ENCODE measurements around the gene WASHC4. TPM values are rescaled to one million over a fixed set of nuclear protein-coding genes. Genes with fewer than 3 reads are reported as not detected.

The WASHC4 gene
- polyA plus RNA-seq, 4 donors: 11.7 to 65.2 (median 13.7) TPM

GRCh38 chr12:105072888-105073488 lies 34.5 kb upstream of the WASHC4 start:
- FAIRE-seq (no peak), DNase-seq (no peak)
- Histone ChIP-seq H3K4me1 (ENCODE audit: control insufficient read depth in 3 of 3, insufficient read depth in 2 of 3, low read depth in 1 of 3, low read length in 2 of 3) (no peaks in the 10 kb centered on the region), H3K27me3 (ENCODE audit: control insufficient read depth in 3 of 3, insufficient read depth in 3 of 3, low read length in 3 of 3) (no peaks in the 10 kb centered on the region), H3K36me3 (ENCODE audit: control insufficient read depth in 3 of 3, insufficient read depth in 2 of 3, low read depth in 1 of 3, low read length in 3 of 3) (no peaks in the 10 kb centered on the region), H3K9me3 (ENCODE audit: control insufficient read depth in 2 of 2, insufficient read depth in 1 of 2, low read depth in 1 of 2, low read length in 1 of 2) (no peaks in the 10 kb centered on the region), H3K4me3 (ENCODE audit: low read depth in 1 of 3, low read length in 3 of 3) (no peak overlapping the region), H3K27ac (ENCODE audit: low read depth in 1 of 3, low read length in 2 of 3) (no peak overlapping the region)
- WGBS, 3 donors: 86 to 90% (median 87%) methylated on average over 5 to 6 of the region's 6 CpGs

DNA sequence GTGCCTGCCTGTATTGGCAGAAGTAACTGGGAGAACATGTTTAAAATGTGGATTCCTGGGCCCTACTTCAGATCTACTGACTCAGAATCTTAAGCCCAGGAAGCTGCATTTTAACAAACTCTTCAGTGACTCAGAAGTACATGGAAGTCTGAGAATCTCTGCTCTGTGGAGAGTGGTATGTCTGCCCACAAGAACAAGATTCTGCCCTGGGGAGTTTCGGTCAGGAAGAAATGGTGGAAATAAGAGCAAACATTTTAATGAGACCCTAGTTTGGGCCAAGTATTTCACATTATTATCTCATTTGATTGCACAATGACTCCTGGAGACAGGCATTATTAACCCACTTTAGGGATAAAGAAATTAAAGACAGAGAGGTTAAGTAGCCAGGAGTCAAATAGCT lies 31.4 kb upstream of the WASHC4 start:
- H3K36me3 ChIP-seq (ENCODE audit: control insufficient read depth in 3 of 3, insufficient read depth in 2 of 3, low read depth in 1 of 3, low read length in 3 of 3): no peaks in the 10 kb centered on the region
- no peaks in the 10 kb centered on the region for H3K27me3 ChIP-seq (ENCODE audit: control insufficient read depth in 3 of 3, insufficient read depth in 3 of 3, low read length in 3 of 3)
- 87 to 100% (median 94%) methylated on average over 1 of the region's 1 CpG for WGBS, 3 donors
- H3K9me3 ChIP-seq (ENCODE audit: control insufficient read depth in 2 of 2, insufficient read depth in 1 of 2, low read depth in 1 of 2, low read length in 1 of 2): no peaks in the 10 kb centered on the region
- DNase-seq: no peak
- H3K4me3 ChIP-seq (ENCODE audit: low read depth in 1 of 3, low read length in 3 of 3): no peak overlapping the region
- no peak for FAIRE-seq
- no peak overlapping the region for H3K27ac ChIP-seq (ENCODE audit: low read depth in 1 of 3, low read length in 2 of 3)
- no peaks in the 10 kb centered on the region for H3K4me1 ChIP-seq (ENCODE audit: control insufficient read depth in 3 of 3, insufficient read depth in 2 of 3, low read depth in 1 of 3, low read length in 2 of 3)

DNA sequence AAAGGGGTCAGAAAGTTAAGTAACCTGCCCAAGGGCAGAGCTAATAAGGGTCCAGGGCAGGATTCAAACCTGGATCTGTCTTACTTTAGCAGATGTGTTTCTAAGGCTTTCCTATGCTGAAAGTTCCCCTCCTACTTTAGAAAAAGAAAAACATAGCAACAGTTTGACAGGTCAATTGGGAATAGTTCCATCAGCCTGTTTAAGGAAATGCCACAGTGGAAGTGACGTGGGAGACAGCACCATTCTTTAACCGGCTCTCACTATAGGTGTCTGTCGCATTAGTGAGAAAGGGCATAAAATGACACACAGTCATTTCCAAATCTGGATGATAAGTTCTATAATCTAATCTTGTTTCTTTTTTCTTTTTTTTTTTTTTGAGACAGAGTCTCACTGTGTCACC lies 30.6 kb upstream of the WASHC4 start:
- Histone ChIP-seq H3K36me3 (ENCODE audit: control insufficient read depth in 3 of 3, insufficient read depth in 2 of 3, low read depth in 1 of 3, low read length in 3 of 3) (no peaks in the 10 kb centered on the region), H3K4me3 (ENCODE audit: low read depth in 1 of 3, low read length in 3 of 3) (no peak overlapping the region), H3K27ac (ENCODE audit: low read depth in 1 of 3, low read length in 2 of 3) (no peak overlapping the region), H3K9me3 (ENCODE audit: control insufficient read depth in 2 of 2, insufficient read depth in 1 of 2, low read depth in 1 of 2, low read length in 1 of 2) (no peaks in the 10 kb centered on the region), H3K27me3 (ENCODE audit: control insufficient read depth in 3 of 3, insufficient read depth in 3 of 3, low read length in 3 of 3) (no peaks in the 10 kb centered on the region), H3K4me1 (ENCODE audit: control insufficient read depth in 3 of 3, insufficient read depth in 2 of 3, low read depth in 1 of 3, low read length in 2 of 3) (no peaks in the 10 kb centered on the region)
- FAIRE-seq: no peak
- 88 to 94% (median 94%) methylated on average over 3 of the region's 3 CpGs for WGBS, 3 donors
- DNase-seq: no peak

GRCh38 chr12:105077435-105077834 lies 30.1 kb upstream of the WASHC4 start:
- Histone ChIP-seq H3K27me3 (ENCODE audit: control insufficient read depth in 3 of 3, insufficient read depth in 3 of 3, low read length in 3 of 3) (no peaks in the 10 kb centered on the region), H3K4me1 (ENCODE audit: control insufficient read depth in 3 of 3, insufficient read depth in 2 of 3, low read depth in 1 of 3, low read length in 2 of 3) (no peaks in the 10 kb centered on the region), H3K9me3 (ENCODE audit: control insufficient read depth in 2 of 2, insufficient read depth in 1 of 2, low read depth in 1 of 2, low read length in 1 of 2) (no peaks in the 10 kb centered on the region), H3K36me3 (ENCODE audit: control insufficient read depth in 3 of 3, insufficient read depth in 2 of 3, low read depth in 1 of 3, low read length in 3 of 3) (no peaks in the 10 kb centered on the region), H3K4me3 (ENCODE audit: low read depth in 1 of 3, low read length in 3 of 3) (no peak overlapping the region), H3K27ac (ENCODE audit: low read depth in 1 of 3, low read length in 2 of 3) (no peak overlapping the region)
- WGBS, 3 donors: 85 to 88% (median 86%) methylated on average over 7 of the region's 7 CpGs
- no peak for DNase-seq
- no peak for FAIRE-seq

GRCh38 chr12:105078712-105079570 lies 28.6 kb upstream of the WASHC4 start:
- Histone ChIP-seq H3K36me3 (ENCODE audit: control insufficient read depth in 3 of 3, insufficient read depth in 2 of 3, low read depth in 1 of 3, low read length in 3 of 3) (no peaks in the 10 kb centered on the region), H3K27ac (ENCODE audit: low read depth in 1 of 3, low read length in 2 of 3) (no peak overlapping the region), H3K4me1 (ENCODE audit: control insufficient read depth in 3 of 3, insufficient read depth in 2 of 3, low read depth in 1 of 3, low read length in 2 of 3) (peaks cover 0 to 3% (median 0%) of the 10 kb centered on the region in 3 donors), H3K4me3 (ENCODE audit: low read depth in 1 of 3, low read length in 3 of 3) (no peak overlapping the region), H3K9me3 (ENCODE audit: control insufficient read depth in 2 of 2, insufficient read depth in 1 of 2, low read depth in 1 of 2, low read length in 1 of 2) (no peaks in the 10 kb centered on the region), H3K27me3 (ENCODE audit: control insufficient read depth in 3 of 3, insufficient read depth in 3 of 3, low read length in 3 of 3) (peaks cover 0 to 13% (median 0%) of the 10 kb centered on the region in 3 donors)
- no peak for DNase-seq
- FAIRE-seq: no peak
- 85 to 89% (median 85%) methylated on average over 11 of the region's 11 CpGs for WGBS, 3 donors

DNA sequence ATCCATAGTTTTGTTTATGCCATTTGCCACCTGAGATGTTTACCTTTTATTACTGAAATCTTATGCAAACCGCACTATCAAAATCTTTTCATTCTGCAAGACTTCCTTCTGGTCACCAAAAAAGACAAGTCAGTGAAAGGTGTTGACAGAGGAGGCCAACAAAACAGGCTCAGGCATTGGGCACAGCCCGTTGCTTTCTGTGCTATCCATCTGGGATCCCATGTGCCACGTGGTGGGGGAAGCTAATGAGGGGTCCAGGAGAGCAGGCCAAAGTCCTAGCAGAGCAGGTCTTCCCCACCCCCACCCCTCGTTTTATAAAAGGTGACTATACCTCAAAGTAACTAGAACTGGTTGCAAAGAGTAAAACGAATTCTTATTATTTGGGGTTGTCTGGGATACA lies 24.5 kb upstream of the WASHC4 start:
- no peak for DNase-seq
- peaks cover 0 to 21% (median 0%) of the 10 kb centered on the region in 3 donors for H3K27me3 ChIP-seq (ENCODE audit: control insufficient read depth in 3 of 3, insufficient read depth in 3 of 3, low read length in 3 of 3)

GRCh38 chr12:105083551-105084105 lies 23.9 kb upstream of the WASHC4 start:
- Histone ChIP-seq H3K27me3 (ENCODE audit: control insufficient read depth in 3 of 3, insufficient read depth in 3 of 3, low read length in 3 of 3) (peaks cover 0 to 21% (median 0%) of the 10 kb centered on the region in 3 donors), H3K36me3 (ENCODE audit: control insufficient read depth in 3 of 3, insufficient read depth in 2 of 3, low read depth in 1 of 3, low read length in 3 of 3) (no peaks in the 10 kb centered on the region), H3K27ac (ENCODE audit: low read depth in 1 of 3, low read length in 2 of 3) (peak overlapping the region in 1 of 3 donors; percentile 73), H3K4me3 (ENCODE audit: low read depth in 1 of 3, low read length in 3 of 3) (peak overlapping the region in 1 of 3 donors; percentile 45), H3K4me1 (ENCODE audit: control insufficient read depth in 3 of 3, insufficient read depth in 2 of 3, low read depth in 1 of 3, low read length in 2 of 3) (peaks cover 0 to 4% (median 0%) of the 10 kb centered on the region in 3 donors), H3K9me3 (ENCODE audit: control insufficient read depth in 2 of 2, insufficient read depth in 1 of 2, low read depth in 1 of 2, low read length in 1 of 2) (no peaks in the 10 kb centered on the region)
- WGBS, 3 donors: 11 to 18% (median 12%) methylated on average over 18 of the region's 18 CpGs
- DNase-seq (peak in 1 of 2 donors; percentile 13), FAIRE-seq (no peak)

More for the DNA sequence above, 24.5 kb upstream of the WASHC4 start:
- 22 to 56% (median 47%) methylated on average over 5 of the region's 5 CpGs for WGBS, 3 donors
- Histone ChIP-seq H3K27ac (ENCODE audit: low read depth in 1 of 3, low read length in 2 of 3) (no peak overlapping the region), H3K9me3 (ENCODE audit: control insufficient read depth in 2 of 2, insufficient read depth in 1 of 2, low read depth in 1 of 2, low read length in 1 of 2) (no peaks in the 10 kb centered on the region), H3K36me3 (ENCODE audit: control insufficient read depth in 3 of 3, insufficient read depth in 2 of 3, low read depth in 1 of 3, low read length in 3 of 3) (no peaks in the 10 kb centered on the region), H3K4me3 (ENCODE audit: low read depth in 1 of 3, low read length in 3 of 3) (no peak overlapping the region), H3K4me1 (ENCODE audit: control insufficient read depth in 3 of 3, insufficient read depth in 2 of 3, low read depth in 1 of 3, low read length in 2 of 3) (peaks cover 0 to 4% (median 0%) of the 10 kb centered on the region in 3 donors)
- no peak for FAIRE-seq

Measured in small intestine (tissue), 7 donors.